HepG2 (cell line): ENCODE measurements around the gene LARP7. TPM values are rescaled to one million over a fixed set of nuclear protein-coding genes. Genes with fewer than 3 reads are reported as not detected.
"Not testable (repeated sequence)": the region's sequence is repeated elsewhere in the genome, so short reads cannot be mapped to it uniquely, and the experiment has no call there.

Source experiments
- ATAC-seq: fragments of 200-7000 bp; cut with Tn5 transposase; 3 replicates; pipeline ENCODE4 v1.9.1; 2020; ENCODE audit warnings: mild to moderate bottlenecking, moderate library complexity
- BruUV-seq: library from RNA; stranded (reverse); fragments of 400-500 nt; replicated peaks from 2 replicates; lab custom pipeline; 2021; lab: Mats Ljungman, UMichigan
- CTCF ChIA-PET: fragments of 300-600 bp; formaldehyde crosslinking; extraction: SDS; loops from one replicate; lab custom pipeline; 2021; ENCODE audit warnings: low total read pairs, inconsistent platforms, low intra/inter-chr PET ratio; lab: Yijun Ruan, JAX
- POLR2A ChIA-PET: fragments of 350-600 bp; sonication (Branson Sonifier 250); formaldehyde crosslinking; loops from one replicate; lab custom pipeline; 2020; ENCODE audit warnings: antibody characterized with exemption, inconsistent platforms; lab: Yijun Ruan, JAX
- DNase-seq: peaks from one replicate; pipeline ENCODE4 v3.0.0-alpha.2; 2015; ENCODE audit warnings: low spot score
- FAIRE-seq: peaks from 3 replicates; lab custom pipeline; 2011; peaks lifted over from hg19 to GRCh38; lab: Jason Lieb, UNC
- H2AFZ ChIP-seq: one replicate; pipeline ENCODE4 v1.6.1; 2011; ENCODE audit warnings: low read length, inconsistent platforms
- H3K27ac ChIP-seq: fragments of 300-600 bp; 3 replicates; pipeline ENCODE4 v1.8.0; 2011; ENCODE audit warnings: mixed run types, mild to moderate bottlenecking, mixed read lengths, low read length, inconsistent platforms; ENCODE audit not compliant: insufficient read depth; ENCODE audit errors: extremely low read length
- H3K27me3 ChIP-seq, 2 experiments: fragments of 200-600 bp in 1 of 2; 2 replicates in 1 of 2; 3 replicates in 1 of 2; pipeline versions ENCODE4 v1.6.0 to v1.8.0; 2011; ENCODE audit warnings: low read length in 2 of 2, mild to moderate bottlenecking in 2 of 2, moderate library complexity in 2 of 2, inconsistent platforms in 1 of 2; ENCODE audit not compliant: insufficient read depth in 2 of 2, control insufficient read depth in 1 of 2
- H3K36me3 ChIP-seq, 2 experiments: fragments of 200-600 bp in 1 of 2; replicated peaks in 1 of 2; 2 replicates in 1 of 2; 3 replicates in 1 of 2; pipeline versions ENCODE4 v1.5.1 to v1.8.0; 2011; ENCODE audit warnings: low read length in 2 of 2, inconsistent platforms in 1 of 2; ENCODE audit not compliant: insufficient read depth in 2 of 2, control insufficient read depth in 1 of 2
- H3K4me1 ChIP-seq: 2 replicates; pipeline ENCODE4 v1.5.1; 2012; ENCODE audit warnings: low read length, inconsistent platforms; ENCODE audit not compliant: insufficient read depth
- H3K4me2 ChIP-seq: 2 replicates; pipeline ENCODE4 v1.6.0; 2011; ENCODE audit warnings: low read depth, low read length, inconsistent platforms
- H3K4me3 ChIP-seq, 3 experiments: fragments of 200-600 bp in 1 of 3; sonication (generic), shearing (Covaris generic) in 1 of 3; replicated peaks in 1 of 3; 2 replicates each; pipeline ENCODE4 v1.5.1; 2011 to 2016; ENCODE audit warnings: low read length in 3 of 3, inconsistent platforms in 2 of 3, low read depth in 2 of 3, mild to moderate bottlenecking in 2 of 3, control low read depth in 1 of 3, mixed read lengths in 1 of 3; ENCODE audit not compliant: insufficient read depth in 1 of 3
- H3K79me2 ChIP-seq: one replicate; pipeline ENCODE4 v1.6.1; 2011; ENCODE audit warnings: low read length, inconsistent platforms; ENCODE audit not compliant: insufficient read depth
- H3K9ac ChIP-seq: 2 replicates; pipeline ENCODE4 v1.6.0; 2011; ENCODE audit warnings: mild to moderate bottlenecking, low read depth, low read length, inconsistent platforms; ENCODE audit not compliant: insufficient read depth
- H3K9me3 ChIP-seq: 2 replicates; pipeline ENCODE4 v1.5.1; 2012; ENCODE audit warnings: mild to moderate bottlenecking, low read length
- H4K20me1 ChIP-seq: 2 replicates; pipeline ENCODE4 v1.6.0; 2011; ENCODE audit warnings: inconsistent platforms, mild to moderate bottlenecking, low read length, moderate library complexity; ENCODE audit not compliant: insufficient read depth
- GRHL1 ChIP-seq: sonication (generic); formaldehyde crosslinking; conservative IDR thresholded peaks from 2 replicates; pipeline ENCODE4 v1.8.0; 2022; ENCODE audit warnings: missing genetic modification reagents
- HIC2 ChIP-seq: sonication (generic); formaldehyde crosslinking; IDR thresholded peaks from 2 replicates; pipeline ENCODE4 v1.9.0; 2022; ENCODE audit warnings: low read depth, missing genetic modification reagents
- MYC ChIP-seq: sonication (generic); formaldehyde crosslinking; IDR thresholded peaks from 2 replicates; pipeline ENCODE4 v1.9.0; 2021; ENCODE audit warnings: missing genetic modification reagents, borderline replicate concordance
- REST ChIP-seq, 2 experiments: IDR thresholded peaks; 2 replicates each; pipeline ENCODE4 v1.6.1; 2011 to 2012; ENCODE audit warnings: low read length in 2 of 2, borderline replicate concordance in 1 of 2, low read depth in 1 of 2, mild to moderate bottlenecking in 1 of 2, moderate library complexity in 1 of 2
- SMC3 ChIP-seq: IDR thresholded peaks from 2 replicates; pipeline ENCODE4 v1.6.1; 2011; ENCODE audit warnings: low read length, improper control_type of control experiment
- SNAI1 ChIP-seq: sonication (generic); formaldehyde crosslinking; IDR thresholded peaks from 2 replicates; pipeline ENCODE4 v1.5.0; 2020; ENCODE audit warnings: mild to moderate bottlenecking, missing genetic modification reagents, borderline replicate concordance
- ZNF251 ChIP-seq: sonication (generic); formaldehyde crosslinking; IDR thresholded peaks from 2 replicates; pipeline ENCODE4 v1.9.0; 2021; ENCODE audit warnings: mild to moderate bottlenecking, missing genetic modification reagents
- WGBS: methylation state at CpG from one replicate; pipeline ENCODE4 v1.1.6; 2017; ENCODE audit warnings: low lambda C conversion rate; 5-methylcytosine and 5-hydroxymethylcytosine counted together
- in situ Hi-C: cut with HindIII; loops from 2 replicates; pipeline ENCODE4 v1.10.0; 2017; ENCODE audit warnings: low pct_unique_long_range_greater_than_20kb; ENCODE audit not compliant: extremely low pct_ligation_motif_present
- intact Hi-C: fragments of 100-400 bp; cut with micrococcal nuclease; formaldehyde crosslinking; loops from one replicate; pipeline ENCODE4 v1.10.0; 2022; ENCODE audit not compliant: unreplicated experiment
- polyA plus RNA-seq, 8 experiments: library from polyadenylated mRNA; depleted of rRNA in 3 of 8; stranded (reverse) in 7 of 8; unstranded in 1 of 8; fragments of >200 nt; fragmentation: Illumina TruSeq in 4 of 8; extraction: Trizol in 4 of 8; gene quantifications; 2 replicates each; pipeline versions ENCODE4 v1.2.1 to v1.2.3, GENCODE V29; 2011 to 2016; ENCODE audit warnings: low read depth in 4 of 8, missing spikeins in 1 of 8, mixed read lengths in 1 of 8; ENCODE audit not compliant: insufficient read depth in 1 of 8
- total RNA-seq, 5 experiments: library from RNA; depleted of rRNA; stranded (reverse); fragments of >200 nt; fragmentation: Illumina TruSeq; extraction: Trizol; gene quantifications; 2 replicates each; pipeline ENCODE4 v1.2.3, GENCODE V29; 2016; ENCODE audit warnings: low read depth in 1 of 5

LARP7 gene
- total and polyA plus RNA-seq, 2 of the 13 experiments (the other 11 are each of a cell fraction or from before 2014, with no cell fraction given), result 9.7 to 37.1 TPM

DNA sequence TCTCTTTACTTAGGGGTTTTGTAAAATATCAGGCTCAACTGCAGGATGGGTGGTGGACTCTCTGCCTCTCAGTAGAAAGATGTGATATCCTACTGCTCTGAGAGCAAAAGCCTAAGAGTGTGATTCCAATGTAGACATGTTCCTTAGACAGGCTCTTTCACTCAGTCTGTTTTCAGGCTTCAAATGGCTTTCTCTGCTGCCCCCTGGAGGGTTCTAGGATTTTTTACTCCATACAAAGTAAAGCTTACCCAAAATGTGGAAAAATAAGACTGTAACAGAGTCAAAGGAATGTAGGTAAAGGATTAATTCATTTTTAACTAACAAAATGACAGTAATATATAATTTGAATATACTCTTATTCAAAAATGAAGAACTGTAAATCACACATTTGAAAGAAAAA lies 32.4 kb upstream of the LARP7 start (continued):
- TF ChIP-seq REST (IDR thresholded peaks at IDR 0.05; ENCODE audit: borderline replicate concordance in 1 of 2, low read depth in 1 of 2, low read length in 2 of 2) (no peak), ZNF251 (CRISPR knock-in tag) (no peak), SNAI1 (CRISPR knock-in tag) (no peak), HIC2 (CRISPR knock-in tag) (no peak), MYC (no peak), GRHL1 (CRISPR knock-in tag) (no peak), SMC3 (peak; percentile 35; the same call in 1 of the 2 replicates)

DNA sequence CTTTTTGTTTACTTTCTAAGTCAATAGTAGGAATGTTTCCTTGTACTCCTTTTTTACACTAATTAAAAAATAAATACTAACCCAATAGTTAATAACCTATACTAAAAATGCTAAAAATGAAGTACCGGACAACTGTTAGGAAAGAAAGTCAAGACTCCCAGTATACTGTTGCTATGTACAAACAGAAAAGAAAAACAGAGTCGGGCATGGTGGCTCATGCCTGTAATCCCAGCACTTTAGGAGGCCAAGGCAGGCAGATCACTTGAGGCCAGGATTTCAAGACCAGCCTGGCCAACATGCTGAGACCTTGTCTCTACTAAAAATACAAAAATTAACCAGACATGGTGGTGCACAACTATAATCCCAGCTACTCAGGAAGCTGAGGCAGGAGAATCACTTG lies 24.1 kb upstream of the LARP7 start:
- ATAC-seq, H3K9ac ChIP-seq, CTCF ChIA-PET, H3K79me2 ChIP-seq, H3K36me3 ChIP-seq, H3K4me3 ChIP-seq, DNase-seq, H3K27ac ChIP-seq, H4K20me1 ChIP-seq, BruUV-seq, FAIRE-seq, H3K4me1 ChIP-seq, H3K9me3 ChIP-seq, H2AFZ ChIP-seq, H3K27me3 ChIP-seq, in situ Hi-C loops, H3K4me2 ChIP-seq, POLR2A ChIA-PET, intact Hi-C loops: not testable (repeated sequence)
- WGBS, result 90% methylated on average over 2 of the region's 2 CpGs
